ENCODE measurements around the gene TMEM215.
"Not testable (repeated sequence)": the region's sequence is repeated elsewhere in the genome, so short reads cannot be mapped to it uniquely, and the experiment has no call there.

Gene TMEM215

GRCh38 chr9:32783168-32783891 lies at the start of gene TMEM215:
Gene TMEM215, plus strand, starts transcription at chr9:32783540. Its CDS starts 644 bp downstream, at chr9:32784184.
- no peak for DNase-seq (ENCODE audit: low read depth in 3 of 3, low spot score in 1 of 3)

DNA sequence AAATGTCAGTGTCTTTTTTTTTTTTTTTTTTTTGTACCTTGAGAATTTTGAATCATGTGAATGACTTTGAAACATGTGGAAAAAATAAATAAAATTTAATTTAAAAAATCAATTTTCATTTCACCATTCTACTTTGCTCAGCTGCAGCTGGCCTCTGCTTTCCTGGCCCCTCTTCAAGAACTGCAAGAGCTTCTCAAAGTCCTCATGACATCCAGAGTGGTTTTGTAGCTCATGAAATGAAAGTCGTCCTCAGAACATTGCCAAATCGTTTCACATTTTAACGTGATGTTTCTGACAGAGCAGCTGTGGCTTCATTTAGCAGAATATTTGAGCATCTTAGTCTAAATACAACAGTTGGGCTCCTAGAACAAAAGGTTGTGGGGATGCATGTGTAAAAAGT lies 47.9 kb upstream of the TMEM215 start:
- DNase-seq (ENCODE audit: low read depth in 3 of 3, low spot score in 1 of 3) = no peak

DNA sequence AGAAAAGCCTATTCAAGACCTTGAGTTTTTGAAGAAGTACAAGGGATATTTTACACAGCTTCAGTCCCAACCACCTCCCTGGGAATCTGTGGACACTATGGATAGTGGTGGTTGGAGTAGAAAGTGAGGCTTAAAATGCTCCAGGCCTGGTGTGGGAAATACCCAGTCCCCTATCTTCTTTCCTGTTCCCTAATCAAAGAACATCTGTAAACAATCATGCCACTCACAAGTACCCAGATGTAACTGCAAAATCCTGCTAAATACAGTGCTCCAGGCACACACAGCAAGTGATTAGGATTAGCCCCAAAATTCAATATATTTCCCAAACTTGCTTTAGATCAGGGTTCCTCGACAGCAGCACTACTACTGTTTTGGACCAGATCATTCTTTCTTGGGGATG lies 46.0 kb upstream of the TMEM215 start:
- DNase-seq (ENCODE audit: low read depth in 3 of 3, low spot score in 1 of 3) = no peak

DNA sequence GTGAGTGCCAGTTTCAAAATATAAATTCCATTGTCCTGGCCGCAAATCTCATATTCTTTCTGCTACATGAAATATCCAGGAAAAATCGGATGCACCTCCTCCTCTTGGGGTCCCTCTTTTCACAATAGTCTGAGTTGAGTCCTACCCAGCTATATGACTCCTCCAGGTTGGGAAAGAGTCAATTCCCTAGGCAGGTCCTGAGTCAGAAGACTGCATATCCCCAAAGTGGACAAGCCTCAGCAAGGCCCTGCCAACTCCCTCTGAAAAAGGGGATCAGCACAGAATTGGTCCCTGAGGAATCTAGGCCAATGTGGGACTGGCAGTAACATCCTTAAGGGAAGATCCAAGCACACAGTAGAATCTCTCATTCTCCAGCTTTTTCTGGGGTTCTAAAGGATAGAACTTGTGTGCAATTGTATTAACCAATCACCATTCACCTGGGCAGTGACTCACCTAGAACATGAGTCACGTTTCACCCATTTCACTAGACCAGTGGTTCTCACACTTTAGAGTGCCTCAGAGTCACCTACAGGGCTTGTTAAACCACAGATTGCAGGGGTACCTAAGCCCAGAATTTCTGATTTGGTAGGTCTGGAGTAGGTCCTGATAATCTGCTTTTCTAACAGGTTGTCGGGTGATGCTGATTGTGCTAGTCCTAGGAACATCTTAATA lies 44.7 kb upstream of the TMEM215 start:
- no peak for DNase-seq (ENCODE audit: low read depth in 3 of 3, low spot score in 1 of 3)

GRCh38 chr9:32741706-32742105 lies 41.6 kb upstream of the TMEM215 start:
- DNase-seq (ENCODE audit: low read depth in 3 of 3, low spot score in 1 of 3) = no peak

DNA sequence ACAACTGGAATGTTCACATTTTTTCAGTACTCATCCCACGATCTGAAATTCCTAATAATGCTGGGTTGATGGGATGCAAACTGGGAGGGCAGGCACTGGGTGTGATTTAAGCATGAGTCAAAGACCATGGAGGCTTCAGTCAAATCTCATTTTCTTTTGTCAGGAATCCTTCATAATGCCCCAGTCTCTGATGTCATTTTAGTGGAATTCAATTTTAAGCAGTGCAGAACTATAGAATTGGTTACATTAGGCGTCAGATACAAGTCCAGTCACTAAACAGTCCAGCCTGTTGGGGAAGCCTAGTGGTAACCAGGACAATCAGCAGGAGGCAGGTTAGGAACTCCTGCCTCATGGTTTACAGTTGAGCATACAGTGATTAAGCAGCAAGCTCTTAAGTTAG lies 41.0 kb upstream of the TMEM215 start:
- no peak for DNase-seq (ENCODE audit: low read depth in 3 of 3, low spot score in 1 of 3)

GRCh38 chr9:32748013-32748412 lies 35.3 kb upstream of the TMEM215 start:
- no peak for DNase-seq (ENCODE audit: low read depth in 3 of 3, low spot score in 1 of 3)

DNA sequence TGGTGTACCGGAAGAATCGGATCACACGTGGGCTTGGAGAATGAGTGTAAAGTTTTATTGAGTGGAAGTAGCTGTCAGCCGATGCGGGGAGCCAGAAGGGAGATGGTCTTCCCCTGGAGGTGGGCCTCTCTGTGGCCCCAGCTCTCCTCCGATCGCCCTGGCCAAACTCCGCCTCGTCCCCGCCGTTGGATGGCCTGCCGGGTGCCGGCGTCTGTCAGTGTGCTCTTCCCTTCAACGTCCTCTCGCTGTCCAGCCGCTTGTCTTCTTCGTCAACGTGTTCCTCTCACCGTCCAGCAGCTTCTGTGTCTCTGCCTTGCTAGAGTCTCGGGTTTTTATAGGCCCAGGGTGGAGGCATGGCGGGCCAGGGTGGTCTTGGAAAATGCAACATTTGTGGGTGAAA lies 27.6 kb upstream of the TMEM215 start:
- no peak for DNase-seq (ENCODE audit: low read depth in 3 of 3, low spot score in 1 of 3)

DNA sequence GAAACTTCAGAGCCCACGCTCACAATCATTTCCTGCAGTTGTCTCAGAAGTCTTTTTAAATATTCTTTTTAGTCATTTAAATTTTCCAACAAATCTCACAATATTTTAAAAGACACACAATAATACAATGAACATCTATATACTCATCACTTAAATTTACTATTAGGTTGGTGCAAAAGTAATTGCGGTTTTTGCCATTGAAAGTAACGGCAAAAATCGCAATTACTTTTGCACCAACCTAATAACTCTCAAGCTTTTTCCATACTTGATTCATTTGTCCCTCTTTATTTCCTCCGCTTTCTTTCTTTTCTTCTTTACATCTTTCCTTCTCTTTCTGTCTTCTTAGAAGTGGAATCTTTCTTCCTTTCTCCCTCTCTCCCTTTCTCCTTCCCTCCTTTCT lies 19.2 kb upstream of the TMEM215 start:
- DNase-seq (ENCODE audit: low read depth in 3 of 3, low spot score in 1 of 3) = no peak

GRCh38 chr9:32775283-32775682 lies 8.1 kb upstream of the TMEM215 start:
- DNase-seq (ENCODE audit: low read depth in 3 of 3, low spot score in 1 of 3) = no peak

GRCh38 chr9:32776201-32776600 lies 7.1 kb upstream of the TMEM215 start:
- no peak for DNase-seq (ENCODE audit: low read depth in 3 of 3, low spot score in 1 of 3)

- DNase-seq (ENCODE audit: low read depth in 3 of 3, low spot score in 1 of 3) = no peak
Observed at GRCh38 chr9:32782476-32783167, 718 bp upstream of the TMEM215 start.

- DNase-seq (ENCODE audit: low read depth in 3 of 3, low spot score in 1 of 3) = no peak
Observed at GRCh38 chr9:32787816-32788215, 4.5 kb downstream of the TMEM215 start.

- not testable (repeated sequence) for DNase-seq (ENCODE audit: low read depth in 3 of 3, low spot score in 1 of 3)
Observed at GRCh38 chr9:32796015-32796414, 12.7 kb downstream of the TMEM215 start.

DNA sequence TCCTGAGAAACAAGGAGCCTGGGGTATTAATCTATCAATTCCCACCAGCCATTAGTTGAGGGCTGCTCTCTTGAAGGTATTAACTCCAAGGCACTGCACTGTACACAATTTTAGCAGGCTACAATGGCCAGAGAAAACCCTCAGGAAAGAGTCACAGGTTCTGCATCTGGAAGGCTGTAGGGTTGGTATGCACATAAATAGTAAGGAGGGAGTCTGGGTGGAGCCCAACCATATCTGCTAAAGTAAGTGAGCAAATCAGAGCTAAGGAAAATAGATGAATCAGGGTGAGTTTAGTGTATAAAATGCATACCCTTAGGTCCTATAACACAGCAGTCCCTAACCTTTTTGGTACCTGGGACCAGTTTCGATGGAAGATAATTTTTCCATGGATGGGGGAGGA lies 18.2 kb downstream of the TMEM215 start:
- DNase-seq (ENCODE audit: low read depth in 3 of 3, low spot score in 1 of 3) = no peak

DNA sequence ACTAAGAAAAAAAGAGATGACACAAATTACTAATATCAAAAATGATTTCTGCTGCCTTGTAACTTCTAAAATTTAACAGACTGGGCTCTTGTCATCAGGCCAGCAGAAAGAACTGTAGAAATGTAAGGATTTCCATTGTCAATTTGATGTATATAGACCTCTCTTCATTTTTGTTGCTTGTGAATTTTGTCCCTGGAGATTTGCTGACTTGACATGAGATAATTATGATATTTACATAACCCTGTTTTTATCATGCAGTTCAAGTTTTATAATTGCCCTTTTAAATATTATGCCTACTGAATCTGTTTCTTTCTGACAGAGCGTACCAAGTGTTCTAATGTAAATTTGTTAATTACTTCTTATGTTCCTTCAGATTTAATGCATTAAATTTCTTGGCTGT lies 23.9 kb downstream of the TMEM215 start:
- no peak for DNase-seq (ENCODE audit: low read depth in 3 of 3, low spot score in 1 of 3)

- no peak for DNase-seq (ENCODE audit: low read depth in 3 of 3, low spot score in 1 of 3)
Observed at GRCh38 chr9:32811246-32811645, 27.9 kb downstream of the TMEM215 start.

- DNase-seq (ENCODE audit: low read depth in 3 of 3, low spot score in 1 of 3) = no peak
Observed at GRCh38 chr9:32820322-32820721, 37.0 kb downstream of the TMEM215 start.

DNA sequence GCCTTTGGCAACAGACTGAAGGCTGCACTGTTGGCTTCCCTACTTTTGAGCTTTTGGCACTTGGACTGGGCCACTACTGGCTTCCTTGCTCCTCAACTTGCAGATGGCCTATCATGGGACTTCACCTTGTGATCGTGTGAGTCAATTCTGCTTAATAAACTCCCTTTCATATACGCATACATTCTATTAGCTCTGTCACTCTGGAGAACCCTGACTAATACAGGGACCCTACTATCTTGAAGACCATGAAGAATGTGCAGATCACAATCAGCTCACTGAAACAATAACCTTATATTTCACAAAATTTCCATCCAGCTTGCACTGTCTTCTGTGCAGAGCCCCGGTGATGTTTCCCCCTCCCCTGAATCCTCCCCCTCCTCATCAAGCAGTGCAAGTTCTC lies 39.8 kb downstream of the TMEM215 start:
- DNase-seq (ENCODE audit: low read depth in 3 of 3, low spot score in 1 of 3) = no peak

GRCh38 chr9:32823551-32823950 lies 40.2 kb downstream of the TMEM215 start:
- DNase-seq (ENCODE audit: low read depth in 3 of 3, low spot score in 1 of 3) = no peak

GRCh38 chr9:32825203-32825602 lies 41.9 kb downstream of the TMEM215 start:
- DNase-seq (ENCODE audit: low read depth in 3 of 3, low spot score in 1 of 3) = no peak

DNA sequence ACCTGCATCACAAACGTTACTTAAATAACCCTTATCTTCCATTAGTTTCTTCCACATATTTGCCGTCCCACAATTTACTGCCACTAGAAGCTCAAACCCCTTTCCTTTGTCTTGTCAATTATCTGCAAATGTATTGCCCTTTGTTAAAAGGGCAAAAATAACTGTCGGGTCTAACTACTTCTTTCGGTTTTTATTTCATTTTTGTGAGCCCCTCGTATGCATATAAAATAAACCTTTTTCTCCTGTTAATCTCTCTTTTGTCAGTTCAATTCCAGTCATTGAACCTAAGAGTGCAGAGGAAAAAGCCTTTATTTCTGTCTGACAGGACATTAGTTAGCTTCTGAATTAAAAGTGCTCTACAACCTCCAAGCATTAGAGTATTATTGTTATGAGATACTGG lies 45.5 kb downstream of the TMEM215 start:
- DNase-seq (ENCODE audit: low read depth in 3 of 3, low spot score in 1 of 3) = no peak

Measured in stimulated activated CD4-positive, alpha-beta T cell treated with anti-CD3 and anti-CD28 coated beads, TNF-alpha, amount 100 ng/mL, for 1 hour (primary cell).